HG02973 (cell line): Measurements from ENCODE around the gene POR.
"Not testable (repeated sequence)": the region's sequence is repeated elsewhere in the genome, so short reads cannot be mapped to it uniquely, and the experiment has no call there.

Source experiments
- ATAC-seq: cut with Tn5 transposase; IDR thresholded peaks from one replicate; pipeline ENCODE4 v1.9.1; 2021; ENCODE audit warnings: moderate library complexity; ENCODE audit not compliant: unreplicated experiment

Gene POR

DNA sequence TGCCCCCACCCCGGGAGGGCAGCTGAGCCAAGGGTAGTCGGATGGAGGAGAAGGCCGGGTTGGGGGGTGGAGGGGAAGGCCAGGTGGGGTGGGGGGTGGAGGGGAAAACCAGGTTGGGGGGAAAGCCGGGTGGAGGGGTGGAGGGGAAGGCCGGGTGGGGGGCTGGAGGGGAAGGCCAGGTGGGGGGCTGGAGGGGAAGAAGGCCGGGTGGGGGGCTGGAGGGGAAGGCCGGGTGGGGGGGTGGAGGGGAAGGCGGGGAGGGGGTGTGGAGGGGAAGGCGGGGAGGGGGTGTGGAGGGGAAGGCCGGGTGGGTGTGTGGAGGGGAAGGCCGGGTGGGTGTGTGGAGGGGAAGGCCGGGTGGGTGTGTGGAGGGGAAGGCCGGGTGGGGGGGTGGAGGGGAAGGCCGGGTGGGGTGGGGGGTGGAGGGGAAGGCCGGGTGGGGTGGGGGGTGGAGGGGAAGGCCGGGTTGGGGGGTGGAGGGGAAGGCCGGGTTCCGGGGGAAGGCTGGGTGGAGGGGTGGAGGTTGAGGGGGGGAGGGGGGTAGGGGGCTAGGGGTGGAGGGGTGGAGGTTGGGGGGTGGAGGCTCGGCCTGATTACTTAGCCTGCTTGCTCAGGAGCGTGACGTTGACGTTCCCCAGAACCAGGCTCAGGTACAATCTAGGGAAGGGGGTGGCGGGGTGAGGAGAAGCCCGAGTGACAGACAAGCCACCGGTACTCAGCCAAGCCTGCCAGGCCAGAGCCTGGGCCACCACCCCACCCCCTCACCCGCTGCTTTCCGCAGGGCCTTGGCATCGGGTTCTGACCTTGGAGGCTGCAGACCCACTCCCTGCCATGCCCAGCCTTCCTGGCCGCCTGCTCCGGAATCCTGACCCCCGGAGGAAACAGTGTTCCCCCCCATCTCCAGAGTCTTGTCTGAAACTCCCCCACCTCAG is 73.9 kb downstream of the POR start:
- no peak for ATAC-seq

DNA sequence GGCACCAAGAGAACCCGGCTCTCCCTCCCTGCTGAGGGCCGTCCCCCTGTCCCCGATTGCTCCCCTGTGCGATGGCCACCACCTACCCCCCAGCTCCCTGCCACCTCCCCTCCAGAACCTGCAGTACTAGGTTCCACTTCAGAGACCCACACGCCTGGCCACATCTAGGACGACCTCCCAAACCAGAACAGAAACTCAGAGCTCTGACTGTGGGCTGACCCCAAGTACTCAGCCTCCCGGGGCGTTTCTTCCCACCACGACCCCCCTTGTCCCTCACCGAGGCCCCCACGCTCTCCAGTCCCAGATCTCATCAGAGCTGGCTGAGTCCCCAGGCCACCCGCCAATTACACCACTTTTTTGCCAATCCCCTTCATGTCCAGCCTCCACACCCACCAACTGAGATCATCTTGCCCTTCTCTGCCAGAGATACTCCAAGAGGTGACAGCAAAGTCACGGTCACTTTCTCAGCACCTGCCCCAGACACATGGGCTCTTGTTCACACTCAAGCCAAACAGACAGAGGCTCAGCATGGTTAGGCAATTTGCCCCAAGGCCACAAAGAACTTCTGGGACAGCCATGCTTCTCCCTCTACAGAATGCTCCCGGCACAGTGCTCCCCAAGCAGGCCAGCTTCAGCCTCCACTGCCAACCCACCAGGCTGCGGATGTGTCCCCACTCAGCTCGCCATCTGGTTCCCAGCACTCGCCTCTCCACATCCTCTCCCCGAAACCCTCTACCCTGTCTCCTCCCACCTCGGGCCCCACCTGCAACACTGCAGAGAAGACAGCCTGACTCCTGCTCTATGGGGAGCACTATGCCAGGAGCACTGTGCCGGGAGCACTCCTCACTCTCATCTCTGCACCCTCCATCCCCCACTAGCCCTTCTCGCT is 74.8 kb downstream of the POR start:
- ATAC-seq = no peak

- no peak for ATAC-seq
These were observed 76.7 kb downstream of the POR start for GRCh38 chr7:75991531-75992082.

DNA sequence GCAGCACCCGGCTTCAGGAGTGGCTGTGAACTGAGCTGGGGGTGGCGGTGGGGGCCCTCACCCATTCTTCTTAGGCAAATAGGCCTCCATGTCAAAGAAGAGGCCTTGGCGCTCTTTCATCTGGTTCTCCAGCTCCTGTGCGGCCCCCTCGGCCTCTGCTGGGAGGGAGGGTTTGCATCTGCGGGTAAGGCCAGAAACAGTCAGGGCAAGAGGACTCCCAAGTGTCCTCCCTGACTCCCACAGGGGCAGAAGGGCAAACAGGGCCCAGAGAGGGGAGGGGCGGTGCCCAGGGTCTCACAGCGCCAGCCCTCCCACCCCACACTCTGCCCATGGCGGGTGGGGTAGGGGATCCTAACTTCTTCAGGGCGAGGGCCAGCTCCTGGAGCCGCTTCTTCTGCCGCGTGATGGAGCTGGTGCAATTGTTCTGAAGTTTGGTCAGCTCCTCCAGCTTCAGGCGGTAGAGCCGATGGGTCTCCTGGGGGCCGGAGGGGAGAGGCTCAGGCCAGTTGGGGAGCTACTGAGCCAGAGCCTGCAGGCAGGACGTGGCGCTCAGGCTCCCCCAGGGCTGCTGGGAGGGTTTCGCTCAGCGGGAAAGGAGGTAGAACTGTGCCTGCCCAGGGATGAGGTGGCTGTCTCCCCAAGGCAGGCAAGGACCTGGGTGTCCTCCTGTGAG is 77.3 kb downstream of the POR start:
- no peak for ATAC-seq

DNA sequence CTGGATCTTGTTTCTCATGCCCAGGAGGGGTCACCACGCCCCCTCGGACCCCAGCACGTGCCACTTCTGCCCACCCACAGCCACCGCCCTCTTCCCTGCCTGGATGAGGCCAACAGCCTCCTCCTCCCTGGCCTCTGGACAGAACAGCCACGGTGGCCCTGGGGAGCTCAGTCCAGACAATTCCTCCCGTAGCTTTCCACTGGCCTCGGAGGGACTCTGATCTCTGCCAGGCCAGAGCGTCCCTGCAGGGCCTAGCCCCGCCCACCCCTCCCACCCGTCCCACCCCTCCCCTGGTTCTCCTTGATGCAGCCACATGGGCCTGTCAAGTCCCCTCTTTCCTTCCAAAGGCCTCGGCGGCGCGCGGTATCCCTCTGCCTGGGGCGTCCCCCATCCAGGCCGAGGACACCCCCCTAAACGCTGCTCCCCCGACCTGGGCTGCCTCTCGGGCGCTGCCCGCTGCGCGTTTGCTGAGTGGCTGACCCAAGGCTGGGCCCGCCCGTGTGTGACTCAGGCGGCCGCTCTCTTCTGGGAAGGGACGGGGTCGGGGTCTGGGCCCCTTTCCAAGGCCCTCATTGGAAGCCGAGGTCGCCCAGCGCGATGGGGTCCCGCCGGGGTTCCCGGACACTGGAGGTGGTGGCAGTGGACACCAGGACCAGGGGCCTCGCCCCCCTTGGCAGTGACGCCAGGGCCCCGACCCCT is 78.9 kb downstream of the POR start:
- ATAC-seq = peak; percentile 11

GRCh38 chr7:75994388-75995051 is 79.6 kb downstream of the POR start, which contains the start of gene TMEM120A:
Gene TMEM120A, minus strand, starts transcription at chr7:75994595. Its CDS starts 25 bp downstream, at chr7:75994570.
- ATAC-seq = peak; percentile 90

- no peak for ATAC-seq
These were observed 80.1 kb downstream of the POR start for GRCh38 chr7:75995052-75995471.

- no peak for ATAC-seq
These were observed 81.0 kb downstream of the POR start for GRCh38 chr7:75995996-75996395.

- no peak for ATAC-seq
These were observed 81.5 kb downstream of the POR start for GRCh38 chr7:75996476-75996875.

GRCh38 chr7:75998038-75998437 is 83.1 kb downstream of the POR start:
- no peak for ATAC-seq

GRCh38 chr7:76000566-76000965 is 85.6 kb downstream of the POR start:
- ATAC-seq = no peak

GRCh38 chr7:76002139-76002538 is 87.2 kb downstream of the POR start:
- no peak for ATAC-seq

DNA sequence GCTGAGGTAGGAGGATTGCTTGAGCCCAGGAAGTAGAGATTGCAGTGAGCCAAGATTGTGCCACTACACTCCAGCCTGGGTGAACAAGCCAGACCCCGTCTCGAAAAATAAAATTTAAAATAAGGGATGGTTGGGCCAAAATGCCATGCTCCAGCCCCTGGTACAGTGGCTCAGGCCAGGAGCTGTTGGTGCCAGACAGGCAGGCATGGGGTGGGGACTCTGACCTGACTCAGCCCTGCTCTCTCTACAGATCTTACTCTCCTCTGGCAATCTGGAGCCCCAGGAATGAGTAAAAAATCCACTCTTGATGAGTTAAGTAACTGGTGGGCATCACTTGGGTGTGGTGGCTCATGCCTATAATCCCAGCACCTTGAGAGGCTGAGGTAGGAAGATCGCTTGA is 87.9 kb downstream of the POR start:
- no peak for ATAC-seq

- ATAC-seq = no peak
These were observed 88.4 kb downstream of the POR start for GRCh38 chr7:76003351-76003750.

GRCh38 chr7:76005004-76005403 is 90.0 kb downstream of the POR start:
- ATAC-seq = not testable (repeated sequence)

DNA sequence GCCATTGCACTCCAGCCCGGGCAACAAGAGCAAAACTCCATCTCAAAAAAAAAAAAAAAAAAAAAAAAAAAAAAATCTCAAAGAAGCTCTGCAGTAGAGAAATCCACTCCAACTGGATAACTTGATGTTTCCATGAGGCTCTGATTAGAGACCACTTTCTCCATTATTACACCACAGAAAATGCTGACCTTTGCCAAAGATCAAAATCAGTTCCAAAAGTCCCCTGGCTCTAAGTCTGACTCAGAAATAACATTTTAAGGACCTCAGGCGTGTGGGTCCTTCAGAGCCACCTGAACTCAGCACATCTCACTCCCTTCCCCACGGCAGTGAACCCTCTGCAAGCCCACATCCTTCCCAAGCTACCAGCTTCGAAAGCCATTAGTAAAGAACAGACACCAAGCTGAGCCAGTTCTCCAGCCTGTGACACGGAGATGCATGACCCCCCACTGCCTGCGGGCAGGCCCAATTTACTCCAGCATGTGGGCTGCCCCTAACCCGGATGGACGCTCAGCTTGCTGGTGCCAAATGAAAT is 93.3 kb downstream of the POR start:
- ATAC-seq = no peak

- no peak for ATAC-seq
These were observed 95.0 kb downstream of the POR start for GRCh38 chr7:76009672-76010600.

DNA sequence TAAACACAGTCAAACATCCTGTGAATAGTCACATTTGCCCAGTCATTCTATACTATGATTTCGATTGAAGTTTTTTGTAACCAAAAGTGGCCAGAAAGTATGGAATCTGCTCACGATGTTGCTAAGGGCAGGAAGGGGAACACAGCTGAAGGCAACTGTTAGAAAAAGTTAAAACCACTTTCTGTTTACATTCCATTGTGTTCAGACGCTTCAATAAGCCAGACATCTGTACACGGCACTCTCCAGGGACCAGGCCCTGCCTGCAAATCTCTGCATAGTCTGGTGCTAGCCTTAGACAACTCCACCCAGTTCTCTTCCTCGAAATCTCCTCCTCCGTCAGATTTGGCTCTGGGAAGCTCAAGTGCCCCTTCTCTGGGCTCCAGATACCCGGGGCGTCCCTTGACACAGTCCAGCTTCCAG is 96.5 kb downstream of the POR start:
- no peak for ATAC-seq
